ENCODE data around the gene GPR155.

The GPR155 gene

GRCh38 chr2:174486563-174487107 lies at the start of gene GPR155:
Gene GPR155, minus strand, starts transcription at chr2:174487029. Its CDS starts 5,073 bp downstream, at chr2:174481956.
- H3K9me3 ChIP-seq (ENCODE audit: control insufficient read depth, insufficient read depth, low read depth, low read length): no peaks in the 10 kb centered on the region
- peak within 1 kb of the TSS; percentile 78 for H3K27ac ChIP-seq (ENCODE audit: low read depth, low read length)
- peak within 1 kb of the TSS; percentile 87 for H3K4me3 ChIP-seq (ENCODE audit: low read depth, low read length)
- H3K27me3 ChIP-seq (ENCODE audit: control insufficient read depth, insufficient read depth, low read length): peaks cover 18% of the 10 kb centered on the region
- H3K36me3 ChIP-seq (ENCODE audit: control insufficient read depth, insufficient read depth, low read length): no peaks in the 10 kb centered on the region
- H3K4me1 ChIP-seq (ENCODE audit: control insufficient read depth, insufficient read depth, low read length): 0 out of 2 replicates have a peak, but pooled peaks cover 4% of the 10 kb centered on the region
- peak within 1 kb of the TSS; percentile 68 for H3K9ac ChIP-seq (ENCODE audit: low read length)

GRCh38 chr2:174535757-174536703 lies 49.2 kb upstream of the GPR155 start:
- Histone ChIP-seq H3K27ac (ENCODE audit: low read depth, low read length) (no peak overlapping the region), H3K4me3 (ENCODE audit: low read depth, low read length) (no peak overlapping the region), H3K9me3 (ENCODE audit: control insufficient read depth, insufficient read depth, low read depth, low read length) (no peaks in the 10 kb centered on the region), H3K9ac (ENCODE audit: low read length) (no peak overlapping the region), H3K36me3 (ENCODE audit: control insufficient read depth, insufficient read depth, low read length) (no peaks in the 10 kb centered on the region), H3K27me3 (ENCODE audit: control insufficient read depth, insufficient read depth, low read length) (no peaks in the 10 kb centered on the region), H3K4me1 (ENCODE audit: control insufficient read depth, insufficient read depth, low read length) (peaks cover 7% of the 10 kb centered on the region; the same call in 1 of the 2 replicates)

GRCh38 chr2:174535083-174535482 lies 48.3 kb upstream of the GPR155 start:
- H3K4me3 ChIP-seq (ENCODE audit: low read depth, low read length): no peak overlapping the region
- H3K4me1 ChIP-seq (ENCODE audit: control insufficient read depth, insufficient read depth, low read length): peaks cover 7% of the 10 kb centered on the region; the same call in 1 of the 2 replicates
- H3K27ac ChIP-seq (ENCODE audit: low read depth, low read length): no peak overlapping the region
- no peaks in the 10 kb centered on the region for H3K36me3 ChIP-seq (ENCODE audit: control insufficient read depth, insufficient read depth, low read length)
- H3K9ac ChIP-seq (ENCODE audit: low read length): no peak overlapping the region
- H3K9me3 ChIP-seq (ENCODE audit: control insufficient read depth, insufficient read depth, low read depth, low read length): no peaks in the 10 kb centered on the region
- H3K27me3 ChIP-seq (ENCODE audit: control insufficient read depth, insufficient read depth, low read length): no peaks in the 10 kb centered on the region

- H3K9me3 ChIP-seq (ENCODE audit: control insufficient read depth, insufficient read depth, low read depth, low read length): peaks cover 14% of the 10 kb centered on the region
- H3K4me1 ChIP-seq (ENCODE audit: control insufficient read depth, insufficient read depth, low read length): no peaks in the 10 kb centered on the region
- H3K27me3 ChIP-seq (ENCODE audit: control insufficient read depth, insufficient read depth, low read length): no peaks in the 10 kb centered on the region
- no peak overlapping the region for H3K4me3 ChIP-seq (ENCODE audit: low read depth, low read length)
- no peak overlapping the region for H3K9ac ChIP-seq (ENCODE audit: low read length)
- no peak overlapping the region for H3K27ac ChIP-seq (ENCODE audit: low read depth, low read length)
- H3K36me3 ChIP-seq (ENCODE audit: control insufficient read depth, insufficient read depth, low read length): no peaks in the 10 kb centered on the region
These were observed 43.1 kb upstream of the GPR155 start for GRCh38 chr2:174529916-174530315.

- H3K4me3 ChIP-seq (ENCODE audit: low read depth, low read length): no peak overlapping the region
- peaks cover 14% of the 10 kb centered on the region for H3K9me3 ChIP-seq (ENCODE audit: control insufficient read depth, insufficient read depth, low read depth, low read length)
- no peaks in the 10 kb centered on the region for H3K36me3 ChIP-seq (ENCODE audit: control insufficient read depth, insufficient read depth, low read length)
- no peak overlapping the region for H3K27ac ChIP-seq (ENCODE audit: low read depth, low read length)
- no peak overlapping the region for H3K9ac ChIP-seq (ENCODE audit: low read length)
- no peaks in the 10 kb centered on the region for H3K4me1 ChIP-seq (ENCODE audit: control insufficient read depth, insufficient read depth, low read length)
- no peaks in the 10 kb centered on the region for H3K27me3 ChIP-seq (ENCODE audit: control insufficient read depth, insufficient read depth, low read length)
These were observed 41.1 kb upstream of the GPR155 start for GRCh38 chr2:174527959-174528358.

- peaks cover 14% of the 10 kb centered on the region for H3K9me3 ChIP-seq (ENCODE audit: control insufficient read depth, insufficient read depth, low read depth, low read length)
- H3K4me3 ChIP-seq (ENCODE audit: low read depth, low read length): no peak overlapping the region
- no peaks in the 10 kb centered on the region for H3K27me3 ChIP-seq (ENCODE audit: control insufficient read depth, insufficient read depth, low read length)
- no peaks in the 10 kb centered on the region for H3K4me1 ChIP-seq (ENCODE audit: control insufficient read depth, insufficient read depth, low read length)
- no peaks in the 10 kb centered on the region for H3K36me3 ChIP-seq (ENCODE audit: control insufficient read depth, insufficient read depth, low read length)
- H3K27ac ChIP-seq (ENCODE audit: low read depth, low read length): no peak overlapping the region
- H3K9ac ChIP-seq (ENCODE audit: low read length): no peak overlapping the region
These were observed 40.4 kb upstream of the GPR155 start for GRCh38 chr2:174527101-174527721.

- Histone ChIP-seq H3K4me1 (ENCODE audit: control insufficient read depth, insufficient read depth, low read length) (no peaks in the 10 kb centered on the region), H3K27me3 (ENCODE audit: control insufficient read depth, insufficient read depth, low read length) (no peaks in the 10 kb centered on the region), H3K36me3 (ENCODE audit: control insufficient read depth, insufficient read depth, low read length) (no peaks in the 10 kb centered on the region), H3K9me3 (ENCODE audit: control insufficient read depth, insufficient read depth, low read depth, low read length) (peaks cover 14% of the 10 kb centered on the region), H3K9ac (ENCODE audit: low read length) (no peak overlapping the region), H3K4me3 (ENCODE audit: low read depth, low read length) (no peak overlapping the region), H3K27ac (ENCODE audit: low read depth, low read length) (no peak overlapping the region)
These were observed 37.7 kb upstream of the GPR155 start for GRCh38 chr2:174524527-174524926.

GRCh38 chr2:174522553-174522952 lies 35.7 kb upstream of the GPR155 start:
- Histone ChIP-seq H3K27ac (ENCODE audit: low read depth, low read length) (no peak overlapping the region), H3K9me3 (ENCODE audit: control insufficient read depth, insufficient read depth, low read depth, low read length) (peaks cover 5% of the 10 kb centered on the region; the same call in 1 of the 2 replicates), H3K4me1 (ENCODE audit: control insufficient read depth, insufficient read depth, low read length) (no peaks in the 10 kb centered on the region), H3K4me3 (ENCODE audit: low read depth, low read length) (no peak overlapping the region), H3K9ac (ENCODE audit: low read length) (no peak overlapping the region), H3K27me3 (ENCODE audit: control insufficient read depth, insufficient read depth, low read length) (no peaks in the 10 kb centered on the region), H3K36me3 (ENCODE audit: control insufficient read depth, insufficient read depth, low read length) (no peaks in the 10 kb centered on the region)

GRCh38 chr2:174518395-174518794 lies 31.6 kb upstream of the GPR155 start:
- Histone ChIP-seq H3K36me3 (ENCODE audit: control insufficient read depth, insufficient read depth, low read length) (no peaks in the 10 kb centered on the region), H3K4me1 (ENCODE audit: control insufficient read depth, insufficient read depth, low read length) (no peaks in the 10 kb centered on the region), H3K27ac (ENCODE audit: low read depth, low read length) (no peak overlapping the region), H3K9me3 (ENCODE audit: control insufficient read depth, insufficient read depth, low read depth, low read length) (peaks cover 7% of the 10 kb centered on the region), H3K4me3 (ENCODE audit: low read depth, low read length) (no peak overlapping the region), H3K9ac (ENCODE audit: low read length) (no peak overlapping the region), H3K27me3 (ENCODE audit: control insufficient read depth, insufficient read depth, low read length) (no peaks in the 10 kb centered on the region)

GRCh38 chr2:174516501-174517378 lies 29.9 kb upstream of the GPR155 start:
- H3K36me3 ChIP-seq (ENCODE audit: control insufficient read depth, insufficient read depth, low read length): no peaks in the 10 kb centered on the region
- no peak overlapping the region for H3K27ac ChIP-seq (ENCODE audit: low read depth, low read length)
- H3K9me3 ChIP-seq (ENCODE audit: control insufficient read depth, insufficient read depth, low read depth, low read length): peaks cover 23% of the 10 kb centered on the region
- H3K4me1 ChIP-seq (ENCODE audit: control insufficient read depth, insufficient read depth, low read length): no peaks in the 10 kb centered on the region
- H3K4me3 ChIP-seq (ENCODE audit: low read depth, low read length): no peak overlapping the region
- no peak overlapping the region for H3K9ac ChIP-seq (ENCODE audit: low read length)
- H3K27me3 ChIP-seq (ENCODE audit: control insufficient read depth, insufficient read depth, low read length): no peaks in the 10 kb centered on the region

All from HUES6 (cell line).